ENCODE measurements around the gene STK24.

The STK24 gene

GRCh38 chr13:98546402-98546801 is 30.5 kb downstream of the STK24 start:
- Histone ChIP-seq H2BK12ac (ENCODE audit: low read length) (no peak overlapping the region), H2BK120ac (ENCODE audit: insufficient read depth, low read length, poor library complexity) (no peak overlapping the region), H3K79me1 (ENCODE audit: low read length) (no peaks in the 10 kb centered on the region), H2BK5ac (ENCODE audit: low read depth, low read length, poor library complexity) (no peak overlapping the region), H4K12ac (ENCODE audit: low read depth, low read length) (no peak overlapping the region), H2AFZ (ENCODE audit: insufficient read depth, low read length, poor library complexity) (no peak overlapping the region), H3K9ac (ENCODE audit: low read length) (no peak overlapping the region), H3K23ac (ENCODE audit: low read length) (no peak overlapping the region), H3K36me3 (ENCODE audit: control insufficient read depth in 1 of 2, insufficient read depth in 2 of 2, low read length in 2 of 2) (peaks cover 2 to 3% of the 10 kb centered on the region in 2 experiments), H4K8ac (ENCODE audit: low read depth, low read length) (no peak overlapping the region), H3K9me3 (ENCODE audit: insufficient read depth, low read depth, low read length) (peaks cover 2% of the 10 kb centered on the region), H3K79me2 (ENCODE audit: control insufficient read depth, insufficient read depth, low read length, poor library complexity) (peaks cover 7% of the 10 kb centered on the region), H3K27me3 (ENCODE audit: insufficient read depth, low read length) (no peaks in the 10 kb centered on the region), H3K27ac (ENCODE audit: low read depth, low read length) (no peak overlapping the region), H3K18ac (ENCODE audit: low read length) (no peak overlapping the region), H3K4me1 (ENCODE audit: control insufficient read depth in 1 of 2, insufficient read depth in 2 of 2, low read length in 2 of 2) (peaks cover 0 to 6% of the 10 kb centered on the region in 2 experiments), H3K14ac (ENCODE audit: low read length) (no peak overlapping the region), H3K4me2 (ENCODE audit: low read length) (no peak overlapping the region), H2AK5ac (ENCODE audit: low read length) (no peak overlapping the region), H4K91ac (ENCODE audit: low read depth, low read length) (no peak overlapping the region), H3K4ac (ENCODE audit: low read depth, low read length) (no peak overlapping the region), H3K4me3 (ENCODE audit: low read depth, low read length) (no peak overlapping the region)
- DNase-seq = no peak
- WGBS (ENCODE audit: extremely low coverage, insufficient coverage, insufficient read length) = no CpG with 5 or more reads among the region's 5 CpGs

GRCh38 chr13:98544104-98544710 is 32.7 kb downstream of the STK24 start:
- peak overlapping the region; percentile 5 for H3K4ac ChIP-seq (ENCODE audit: low read depth, low read length)
- H3K18ac ChIP-seq (ENCODE audit: low read length) = no peak overlapping the region
- peaks cover 2% of the 10 kb centered on the region for H3K9me3 ChIP-seq (ENCODE audit: insufficient read depth, low read depth, low read length)
- H3K27ac ChIP-seq (ENCODE audit: low read depth, low read length) = no peak overlapping the region
- no peak overlapping the region for H4K91ac ChIP-seq (ENCODE audit: low read depth, low read length)
- H3K14ac ChIP-seq (ENCODE audit: low read length) = no peak overlapping the region
- H3K79me1 ChIP-seq (ENCODE audit: low read length) = no peaks in the 10 kb centered on the region
- no peak overlapping the region for H3K4me3 ChIP-seq (ENCODE audit: low read depth, low read length)
- no peak overlapping the region for H4K12ac ChIP-seq (ENCODE audit: low read depth, low read length)
- H3K36me3 ChIP-seq (ENCODE audit: control insufficient read depth in 1 of 2, insufficient read depth in 2 of 2, low read length in 2 of 2) = no peaks in the 10 kb centered on the region
- no peak for DNase-seq
- no CpG with 5 or more reads among the region's 16 CpGs for WGBS (ENCODE audit: extremely low coverage, insufficient coverage, insufficient read length)
- no peak overlapping the region for H3K23ac ChIP-seq (ENCODE audit: low read length)
- no peak overlapping the region for H2BK5ac ChIP-seq (ENCODE audit: low read depth, low read length, poor library complexity)
- no peak overlapping the region for H2AFZ ChIP-seq (ENCODE audit: insufficient read depth, low read length, poor library complexity)
- peaks cover 9% of the 10 kb centered on the region for H3K79me2 ChIP-seq (ENCODE audit: control insufficient read depth, insufficient read depth, low read length, poor library complexity)
- no peak overlapping the region for H2BK120ac ChIP-seq (ENCODE audit: insufficient read depth, low read length, poor library complexity)
- H3K4me1 ChIP-seq (ENCODE audit: control insufficient read depth in 1 of 2, insufficient read depth in 2 of 2, low read length in 2 of 2) = peaks cover 0 to 6% of the 10 kb centered on the region in 2 experiments
- no peak overlapping the region for H2BK12ac ChIP-seq (ENCODE audit: low read length)
- H2AK5ac ChIP-seq (ENCODE audit: low read length) = no peak overlapping the region
- H3K4me2 ChIP-seq (ENCODE audit: low read length) = no peak overlapping the region
- H4K8ac ChIP-seq (ENCODE audit: low read depth, low read length) = no peak overlapping the region
- H3K27me3 ChIP-seq (ENCODE audit: insufficient read depth, low read length) = no peaks in the 10 kb centered on the region
- H3K9ac ChIP-seq (ENCODE audit: low read length) = no peak overlapping the region

- H2AFZ ChIP-seq (ENCODE audit: insufficient read depth, low read length, poor library complexity) = no peak overlapping the region
- H3K14ac ChIP-seq (ENCODE audit: low read length) = no peak overlapping the region
- H3K4me2 ChIP-seq (ENCODE audit: low read length) = no peak overlapping the region
- H4K12ac ChIP-seq (ENCODE audit: low read depth, low read length) = no peak overlapping the region
- peaks cover 2% of the 10 kb centered on the region for H3K9me3 ChIP-seq (ENCODE audit: insufficient read depth, low read depth, low read length)
- no peaks in the 10 kb centered on the region for H3K79me1 ChIP-seq (ENCODE audit: low read length)
- H2BK5ac ChIP-seq (ENCODE audit: low read depth, low read length, poor library complexity) = no peak overlapping the region
- H4K8ac ChIP-seq (ENCODE audit: low read depth, low read length) = no peak overlapping the region
- peaks cover 0 to 6% of the 10 kb centered on the region in 2 experiments for H3K4me1 ChIP-seq (ENCODE audit: control insufficient read depth in 1 of 2, insufficient read depth in 2 of 2, low read length in 2 of 2)
- no peak for DNase-seq
- H2BK12ac ChIP-seq (ENCODE audit: low read length) = no peak overlapping the region
- H3K36me3 ChIP-seq (ENCODE audit: control insufficient read depth in 1 of 2, insufficient read depth in 2 of 2, low read length in 2 of 2) = peaks cover 0 to 2% of the 10 kb centered on the region in 2 experiments
- H3K23ac ChIP-seq (ENCODE audit: low read length) = no peak overlapping the region
- no peak overlapping the region for H3K27ac ChIP-seq (ENCODE audit: low read depth, low read length)
- no peaks in the 10 kb centered on the region for H3K27me3 ChIP-seq (ENCODE audit: insufficient read depth, low read length)
- WGBS (ENCODE audit: extremely low coverage, insufficient coverage, insufficient read length) = no CpG with 5 or more reads among the region's 25 CpGs
- peak overlapping the region; percentile 49 for H3K4ac ChIP-seq (ENCODE audit: low read depth, low read length)
- no peak overlapping the region for H3K4me3 ChIP-seq (ENCODE audit: low read depth, low read length)
- no peak overlapping the region for H2BK120ac ChIP-seq (ENCODE audit: insufficient read depth, low read length, poor library complexity)
- no peak overlapping the region for H4K91ac ChIP-seq (ENCODE audit: low read depth, low read length)
- no peak overlapping the region for H2AK5ac ChIP-seq (ENCODE audit: low read length)
- no peak overlapping the region for H3K9ac ChIP-seq (ENCODE audit: low read length)
- no peak overlapping the region for H3K18ac ChIP-seq (ENCODE audit: low read length)
- H3K79me2 ChIP-seq (ENCODE audit: control insufficient read depth, insufficient read depth, low read length, poor library complexity) = peaks cover 12% of the 10 kb centered on the region
These were observed 33.4 kb downstream of the STK24 start for GRCh38 chr13:98543378-98544103.

GRCh38 chr13:98542568-98543377 is 34.1 kb downstream of the STK24 start:
- Histone ChIP-seq H3K27me3 (ENCODE audit: insufficient read depth, low read length) (no peaks in the 10 kb centered on the region), H3K23ac (ENCODE audit: low read length) (peak overlapping the region; percentile 45), H3K36me3 (ENCODE audit: control insufficient read depth in 1 of 2, insufficient read depth in 2 of 2, low read length in 2 of 2) (peaks cover 0 to 3% of the 10 kb centered on the region in 2 experiments), H2AK5ac (ENCODE audit: low read length) (no peak overlapping the region), H2BK5ac (ENCODE audit: low read depth, low read length, poor library complexity) (no peak overlapping the region), H3K9ac (ENCODE audit: low read length) (no peak overlapping the region), H3K27ac (ENCODE audit: low read depth, low read length) (no peak overlapping the region), H4K8ac (ENCODE audit: low read depth, low read length) (no peak overlapping the region), H3K4me1 (ENCODE audit: control insufficient read depth in 1 of 2, insufficient read depth in 2 of 2, low read length in 2 of 2) (peaks cover 0 to 6% of the 10 kb centered on the region in 2 experiments), H4K91ac (ENCODE audit: low read depth, low read length) (no peak overlapping the region), H3K4ac (ENCODE audit: low read depth, low read length) (peak overlapping the region; percentile 49), H3K4me3 (ENCODE audit: low read depth, low read length) (no peak overlapping the region), H4K12ac (ENCODE audit: low read depth, low read length) (no peak overlapping the region), H2BK120ac (ENCODE audit: insufficient read depth, low read length, poor library complexity) (no peak overlapping the region), H3K18ac (ENCODE audit: low read length) (no peak overlapping the region), H3K79me1 (ENCODE audit: low read length) (no peaks in the 10 kb centered on the region), H3K79me2 (ENCODE audit: control insufficient read depth, insufficient read depth, low read length, poor library complexity) (peaks cover 12% of the 10 kb centered on the region), H3K4me2 (ENCODE audit: low read length) (no peak overlapping the region), H2BK12ac (ENCODE audit: low read length) (no peak overlapping the region), H3K9me3 (ENCODE audit: insufficient read depth, low read depth, low read length) (peaks cover 2% of the 10 kb centered on the region), H3K14ac (ENCODE audit: low read length) (no peak overlapping the region), H2AFZ (ENCODE audit: insufficient read depth, low read length, poor library complexity) (no peak overlapping the region)
- no peak for DNase-seq
- WGBS (ENCODE audit: extremely low coverage, insufficient coverage, insufficient read length) = no CpG with 5 or more reads among the region's 23 CpGs
